HTERT RPE-1 (cell line): Measurements from ENCODE around the gene PDCD4.

Source experiments
- in situ Hi-C: fragments of 300-500 bp; cut with MboI; formaldehyde crosslinking; loops from 4 replicates; pipeline ENCODE4 v1.14.3; 2020; ENCODE audit warnings: low sequenced_read_pairs

The PDCD4 gene

GRCh38 chr10:110871298-110872084 lies at the start of gene PDCD4:
Gene PDCD4, plus strand, starts transcription at chr10:110871928. Its CDS starts 4,100 bp downstream, at chr10:110876028.
- in situ Hi-C loops: no loop called here

- in situ Hi-C loops: no loop called here
These were observed 49.6 kb upstream of the PDCD4 start for GRCh38 chr10:110822035-110822711.

- in situ Hi-C loops: no loop called here
These were observed 48.9 kb upstream of the PDCD4 start for GRCh38 chr10:110822712-110823311.

- in situ Hi-C loops: no loop called here
These were observed 47.6 kb upstream of the PDCD4 start for GRCh38 chr10:110824152-110824441.

GRCh38 chr10:110824660-110825059 lies 47.1 kb upstream of the PDCD4 start:
- in situ Hi-C loops: no loop called here

- in situ Hi-C loops: no loop called here
These were observed 46.2 kb upstream of the PDCD4 start for GRCh38 chr10:110825508-110825907.

- in situ Hi-C loops: no loop called here
These were observed 44.3 kb upstream of the PDCD4 start for GRCh38 chr10:110827410-110827809.

- in situ Hi-C loops: no loop called here
These were observed 43.9 kb upstream of the PDCD4 start for GRCh38 chr10:110827875-110828274.

GRCh38 chr10:110828525-110828924 lies 43.2 kb upstream of the PDCD4 start:
- in situ Hi-C loops: no loop called here

GRCh38 chr10:110829721-110830410 lies 41.9 kb upstream of the PDCD4 start:
- in situ Hi-C loops: no loop called here

- in situ Hi-C loops: no loop called here
These were observed 38.3 kb upstream of the PDCD4 start for GRCh38 chr10:110833234-110833940.

- in situ Hi-C loops: no loop called here
These were observed 37.6 kb upstream of the PDCD4 start for GRCh38 chr10:110833941-110834628.

- in situ Hi-C loops: no loop called here
These were observed 37.0 kb upstream of the PDCD4 start for GRCh38 chr10:110834629-110835301.

- in situ Hi-C loops: no loop called here
These were observed 35.9 kb upstream of the PDCD4 start for GRCh38 chr10:110835841-110836240.

- in situ Hi-C loops: no loop called here
These were observed 35.0 kb upstream of the PDCD4 start for GRCh38 chr10:110836706-110837105.

GRCh38 chr10:110837418-110838171 lies 34.1 kb upstream of the PDCD4 start:
- in situ Hi-C loops: no loop called here

GRCh38 chr10:110840225-110840922 lies 31.4 kb upstream of the PDCD4 start:
- in situ Hi-C loops: no loop called here

- in situ Hi-C loops: no loop called here
These were observed 30.8 kb upstream of the PDCD4 start for GRCh38 chr10:110840923-110841428.
